ENCODE data around the gene KIDINS220. TPM values are rescaled to one million over a fixed set of nuclear protein-coding genes. Genes with fewer than 3 reads are reported as not detected.

KIDINS220 gene
- total and polyA plus RNA-seq, 2 of the 13 experiments (the other 11 are each of a cell fraction or from before 2014, with no cell fraction given): 25.2 to 32.3 TPM

DNA sequence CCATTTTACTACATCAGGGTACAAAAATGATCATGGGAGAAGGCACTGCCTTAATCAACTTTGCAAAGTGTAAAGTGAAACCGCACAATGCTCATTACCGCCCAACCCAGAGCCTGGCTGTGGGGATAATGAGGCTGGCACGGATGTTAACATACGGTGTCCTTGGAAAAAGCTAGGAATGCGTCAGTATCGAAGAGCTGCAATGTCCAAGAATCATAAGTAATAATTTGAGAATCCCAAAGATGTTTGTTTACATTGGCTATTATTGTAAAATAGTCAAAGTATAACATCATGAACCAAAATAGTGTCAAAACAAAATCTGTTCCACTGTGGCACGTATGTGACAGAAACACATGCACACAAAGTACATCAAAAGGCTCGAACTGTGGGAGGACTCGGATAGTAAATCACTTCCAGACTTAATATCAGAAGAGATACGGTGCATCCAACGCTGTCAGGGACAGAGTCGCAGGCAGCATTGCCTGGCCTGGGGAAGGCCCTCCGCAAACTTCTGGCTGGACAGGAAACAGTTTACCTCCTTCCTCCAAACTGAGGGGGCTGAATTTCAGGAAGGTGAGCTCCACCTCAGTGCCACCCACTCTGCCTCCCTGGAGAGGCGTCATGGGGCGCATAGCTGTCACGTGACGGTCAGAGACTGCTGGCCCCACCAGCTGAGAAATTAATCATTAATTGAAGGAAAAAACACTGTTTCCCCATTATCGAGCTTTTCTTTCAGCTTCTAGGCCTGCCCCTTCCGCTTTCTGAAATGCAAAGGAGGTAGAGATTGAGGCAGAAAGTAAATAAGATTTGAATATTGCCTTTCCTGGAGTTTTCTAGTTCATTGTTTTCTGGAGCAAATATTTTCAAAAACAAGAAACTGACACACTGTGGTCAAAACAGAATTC, 157.3 kb downstream of the KIDINS220 start (continued):
- TF ChIP-seq, protein P1, sequence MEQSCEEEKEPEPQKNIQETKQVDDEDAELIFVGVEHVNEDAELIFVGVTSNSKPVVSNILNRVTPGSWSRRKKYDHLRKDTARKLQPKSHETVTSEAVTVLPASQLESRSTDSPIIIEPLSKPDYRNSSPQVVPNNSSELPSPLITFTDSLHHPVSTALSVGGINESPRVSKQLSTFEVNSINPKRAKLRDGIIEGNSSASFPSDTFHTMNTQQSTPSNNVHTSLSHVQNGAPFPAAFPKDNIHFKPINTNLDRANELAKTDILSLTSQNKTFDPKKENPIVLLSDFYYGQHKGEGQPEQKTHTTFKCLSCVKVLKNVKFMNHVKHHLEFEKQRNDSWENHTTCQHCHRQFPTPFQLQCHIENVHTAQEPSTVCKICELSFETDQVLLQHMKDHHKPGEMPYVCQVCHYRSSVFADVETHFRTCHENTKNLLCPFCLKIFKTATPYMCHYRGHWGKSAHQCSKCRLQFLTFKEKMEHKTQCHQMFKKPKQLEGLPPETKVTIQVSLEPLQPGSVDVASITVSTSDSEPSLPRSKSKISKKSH (CRISPR knock-in tag; IDR thresholded peaks at IDR 0.05; ENCODE audit: borderline replicate concordance): no peak; the same call in 1 of the 2 replicates
- TF ChIP-seq ZBTB8A (CRISPR knock-in tag; IDR thresholded peaks at IDR 0.05; ENCODE audit: borderline replicate concordance, low read depth): no peak
- no peak; the same call in 1 of the 2 replicates for TF ChIP-seq RFX3 (CRISPR knock-in tag; IDR thresholded peaks at IDR 0.05)
- no peak for TF ChIP-seq FOXA1 (IDR thresholded peaks at IDR 0.05)
- TF ChIP-seq FOXA1 (CRISPR knock-in tag; IDR thresholded peaks at IDR 0.05): peak; percentile 73; the same call in 1 of the 2 replicates
- TF ChIP-seq ZNF329 (CRISPR knock-in tag; IDR thresholded peaks at IDR 0.05; ENCODE audit: low read depth): no peak
- peak; percentile 65 for TF ChIP-seq TEAD3 (CRISPR knock-in tag; optimal IDR thresholded peaks at IDR 0.05; ENCODE audit: borderline replicate concordance)
- no peak for TF ChIP-seq CENPT (CRISPR knock-in tag; IDR thresholded peaks at IDR 0.05; ENCODE audit: low read depth)
- TF ChIP-seq, protein P2, sequence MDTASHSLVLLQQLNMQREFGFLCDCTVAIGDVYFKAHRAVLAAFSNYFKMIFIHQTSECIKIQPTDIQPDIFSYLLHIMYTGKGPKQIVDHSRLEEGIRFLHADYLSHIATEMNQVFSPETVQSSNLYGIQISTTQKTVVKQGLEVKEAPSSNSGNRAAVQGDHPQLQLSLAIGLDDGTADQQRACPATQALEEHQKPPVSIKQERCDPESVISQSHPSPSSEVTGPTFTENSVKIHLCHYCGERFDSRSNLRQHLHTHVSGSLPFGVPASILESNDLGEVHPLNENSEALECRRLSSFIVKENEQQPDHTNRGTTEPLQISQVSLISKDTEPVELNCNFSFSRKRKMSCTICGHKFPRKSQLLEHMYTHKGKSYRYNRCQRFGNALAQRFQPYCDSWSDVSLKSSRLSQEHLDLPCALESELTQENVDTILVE (CRISPR knock-in tag; IDR thresholded peaks at IDR 0.05): peak; percentile 67; the same call in 1 of the 2 replicates
- TF ChIP-seq, protein P3, sequence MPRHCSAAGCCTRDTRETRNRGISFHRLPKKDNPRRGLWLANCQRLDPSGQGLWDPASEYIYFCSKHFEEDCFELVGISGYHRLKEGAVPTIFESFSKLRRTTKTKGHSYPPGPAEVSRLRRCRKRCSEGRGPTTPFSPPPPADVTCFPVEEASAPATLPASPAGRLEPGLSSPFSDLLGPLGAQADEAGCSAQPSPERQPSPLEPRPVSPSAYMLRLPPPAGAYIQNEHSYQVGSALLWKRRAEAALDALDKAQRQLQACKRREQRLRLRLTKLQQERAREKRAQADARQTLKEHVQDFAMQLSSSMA (CRISPR knock-in tag; IDR thresholded peaks at IDR 0.05): 0 out of 2 replicates have a peak, but pooled peaks have one; percentile 30
- peak; percentile 85 for TF ChIP-seq GATAD2A (CRISPR knock-in tag; IDR thresholded peaks at IDR 0.05)
- TF ChIP-seq ZNF225 (CRISPR knock-in tag; IDR thresholded peaks at IDR 0.05): peak; percentile 56; the same call in 1 of the 2 replicates
- no peak for TF ChIP-seq REXO4 (CRISPR knock-in tag; IDR thresholded peaks at IDR 0.05; ENCODE audit: borderline replicate concordance)
- no peak for TF ChIP-seq ZNF552 (CRISPR knock-in tag; IDR thresholded peaks at IDR 0.05; ENCODE audit: borderline replicate concordance)
- peak; percentile 66; the same call in 1 of the 2 replicates for TF ChIP-seq NCOA2 (CRISPR knock-in tag; IDR thresholded peaks at IDR 0.05)
- peak; percentile 97; the same call in 1 of the 2 replicates for TF ChIP-seq ZNF136 (CRISPR knock-in tag; IDR thresholded peaks at IDR 0.05; ENCODE audit: low read depth)
- TF ChIP-seq ZNF780A (CRISPR knock-in tag; IDR thresholded peaks at IDR 0.05): 0 out of 2 replicates have a peak, but pooled peaks have one; percentile 74
- TF ChIP-seq FLYWCH1 (CRISPR knock-in tag; IDR thresholded peaks at IDR 0.05): 0 out of 2 replicates have a peak, but pooled peaks have one; percentile 31
- TF ChIP-seq, protein P4, sequence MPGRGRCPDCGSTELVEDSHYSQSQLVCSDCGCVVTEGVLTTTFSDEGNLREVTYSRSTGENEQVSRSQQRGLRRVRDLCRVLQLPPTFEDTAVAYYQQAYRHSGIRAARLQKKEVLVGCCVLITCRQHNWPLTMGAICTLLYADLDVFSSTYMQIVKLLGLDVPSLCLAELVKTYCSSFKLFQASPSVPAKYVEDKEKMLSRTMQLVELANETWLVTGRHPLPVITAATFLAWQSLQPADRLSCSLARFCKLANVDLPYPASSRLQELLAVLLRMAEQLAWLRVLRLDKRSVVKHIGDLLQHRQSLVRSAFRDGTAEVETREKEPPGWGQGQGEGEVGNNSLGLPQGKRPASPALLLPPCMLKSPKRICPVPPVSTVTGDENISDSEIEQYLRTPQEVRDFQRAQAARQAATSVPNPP (CRISPR knock-in tag; IDR thresholded peaks at IDR 0.05): no peak
- no peak; the same call in 1 of the 2 replicates for TF ChIP-seq CHD4 (IDR thresholded peaks at IDR 0.05; ENCODE audit: borderline replicate concordance, low read length)
- TF ChIP-seq, protein P5, sequence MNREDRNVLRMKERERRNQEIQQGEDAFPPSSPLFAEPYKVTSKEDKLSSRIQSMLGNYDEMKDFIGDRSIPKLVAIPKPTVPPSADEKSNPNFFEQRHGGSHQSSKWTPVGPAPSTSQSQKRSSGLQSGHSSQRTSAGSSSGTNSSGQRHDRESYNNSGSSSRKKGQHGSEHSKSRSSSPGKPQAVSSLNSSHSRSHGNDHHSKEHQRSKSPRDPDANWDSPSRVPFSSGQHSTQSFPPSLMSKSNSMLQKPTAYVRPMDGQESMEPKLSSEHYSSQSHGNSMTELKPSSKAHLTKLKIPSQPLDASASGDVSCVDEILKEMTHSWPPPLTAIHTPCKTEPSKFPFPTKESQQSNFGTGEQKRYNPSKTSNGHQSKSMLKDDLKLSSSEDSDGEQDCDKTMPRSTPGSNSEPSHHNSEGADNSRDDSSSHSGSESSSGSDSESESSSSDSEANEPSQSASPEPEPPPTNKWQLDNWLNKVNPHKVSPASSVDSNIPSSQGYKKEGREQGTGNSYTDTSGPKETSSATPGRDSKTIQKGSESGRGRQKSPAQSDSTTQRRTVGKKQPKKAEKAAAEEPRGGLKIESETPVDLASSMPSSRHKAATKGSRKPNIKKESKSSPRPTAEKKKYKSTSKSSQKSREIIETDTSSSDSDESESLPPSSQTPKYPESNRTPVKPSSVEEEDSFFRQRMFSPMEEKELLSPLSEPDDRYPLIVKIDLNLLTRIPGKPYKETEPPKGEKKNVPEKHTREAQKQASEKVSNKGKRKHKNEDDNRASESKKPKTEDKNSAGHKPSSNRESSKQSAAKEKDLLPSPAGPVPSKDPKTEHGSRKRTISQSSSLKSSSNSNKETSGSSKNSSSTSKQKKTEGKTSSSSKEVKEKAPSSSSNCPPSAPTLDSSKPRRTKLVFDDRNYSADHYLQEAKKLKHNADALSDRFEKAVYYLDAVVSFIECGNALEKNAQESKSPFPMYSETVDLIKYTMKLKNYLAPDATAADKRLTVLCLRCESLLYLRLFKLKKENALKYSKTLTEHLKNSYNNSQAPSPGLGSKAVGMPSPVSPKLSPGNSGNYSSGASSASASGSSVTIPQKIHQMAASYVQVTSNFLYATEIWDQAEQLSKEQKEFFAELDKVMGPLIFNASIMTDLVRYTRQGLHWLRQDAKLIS (CRISPR knock-in tag; IDR thresholded peaks at IDR 0.05): 0 out of 2 replicates have a peak, but pooled peaks have one; percentile 64

All from HepG2 (cell line).